DMS53 treated with DMSO at 0.1 percent for 48 hours (cell line): ENCODE measurements around the gene APIP.

Experiments
- DNase-seq: peaks from one replicate; lab custom pipeline; 2025; ENCODE audit not compliant: unreplicated experiment; lab: John Stamatoyannopoulos, UW

APIP gene

DNA sequence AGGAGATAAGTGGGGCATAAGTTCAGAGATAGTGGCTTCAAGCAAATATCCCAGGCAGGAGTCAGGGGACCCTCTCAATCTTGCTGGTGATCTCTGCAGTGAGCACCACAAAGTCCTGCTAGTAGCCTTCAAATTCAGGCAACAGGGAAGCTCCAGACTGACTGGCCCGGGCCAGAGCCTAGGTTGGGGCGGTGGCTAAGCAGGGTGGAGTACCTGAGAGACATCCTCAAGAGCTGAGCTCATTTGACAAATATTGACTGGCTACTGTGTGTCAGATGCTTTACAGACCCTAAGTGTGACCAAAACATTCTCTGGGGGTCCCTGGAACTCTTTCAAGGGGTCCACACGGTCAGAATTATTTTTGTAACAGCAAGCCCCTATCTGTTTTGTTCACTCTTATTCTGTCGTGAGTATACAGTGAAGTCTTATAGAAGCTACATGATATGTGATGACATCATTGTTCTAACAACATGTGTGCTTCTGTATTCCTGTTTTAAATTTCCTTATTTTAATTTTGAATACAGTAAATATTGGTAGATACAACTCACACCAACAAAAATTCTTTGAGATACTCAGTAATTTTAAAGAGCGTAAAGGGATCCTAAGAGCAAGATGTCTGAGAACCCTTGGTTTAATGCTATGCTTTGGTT lies 71.6 kb downstream of the APIP start:
- DNase-seq: no peak

DNA sequence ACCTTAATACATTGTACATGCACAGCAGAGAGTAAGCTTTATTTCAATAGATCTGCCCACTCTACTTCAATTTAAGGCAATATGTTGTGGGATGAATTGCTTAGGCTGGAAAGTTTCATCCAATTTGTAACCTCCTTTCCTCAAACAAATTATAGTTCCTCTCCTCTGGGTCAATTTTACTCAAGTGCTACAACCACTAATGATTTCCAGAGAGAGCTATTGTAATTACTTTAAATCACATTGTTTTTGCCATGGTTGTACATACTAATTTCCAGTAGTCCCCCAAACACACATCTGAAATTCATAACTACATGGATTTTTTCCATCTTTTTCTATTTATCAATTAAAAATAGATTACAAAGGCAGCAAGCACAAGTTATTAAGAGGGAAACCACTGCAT lies 72.9 kb downstream of the APIP start:
- no peak for DNase-seq

DNA sequence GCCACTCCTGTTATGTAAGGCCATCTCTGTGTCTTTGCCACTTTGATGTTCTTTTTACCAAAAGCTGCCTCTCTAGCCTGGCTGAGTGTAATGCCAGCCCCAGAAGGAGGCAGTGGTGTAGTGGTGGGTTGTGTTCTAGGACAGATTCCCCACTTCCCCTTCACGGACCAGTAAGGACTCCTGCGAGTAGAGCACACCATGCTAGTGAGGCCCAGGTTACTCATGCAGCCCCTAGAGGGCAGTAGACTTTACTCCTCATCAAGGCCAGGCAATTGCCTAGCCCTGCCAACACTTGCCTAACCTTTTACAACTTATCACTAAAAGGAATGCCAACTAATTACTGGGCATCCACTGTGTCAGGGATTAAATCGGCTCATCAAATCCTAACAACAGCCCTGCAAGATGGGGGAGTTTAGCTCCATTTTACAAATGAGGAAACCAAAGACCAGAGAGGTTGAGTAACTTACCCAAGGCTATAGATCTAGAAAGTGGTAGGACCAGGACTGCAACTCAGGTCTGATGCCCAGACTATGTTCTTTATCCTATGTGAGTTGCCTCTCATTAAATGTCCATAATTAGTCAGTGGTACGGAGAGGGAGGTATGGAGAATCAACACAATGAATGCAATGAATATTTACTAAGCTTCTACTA lies 75.3 kb downstream of the APIP start:
- DNase-seq: peak; percentile 6

DNA sequence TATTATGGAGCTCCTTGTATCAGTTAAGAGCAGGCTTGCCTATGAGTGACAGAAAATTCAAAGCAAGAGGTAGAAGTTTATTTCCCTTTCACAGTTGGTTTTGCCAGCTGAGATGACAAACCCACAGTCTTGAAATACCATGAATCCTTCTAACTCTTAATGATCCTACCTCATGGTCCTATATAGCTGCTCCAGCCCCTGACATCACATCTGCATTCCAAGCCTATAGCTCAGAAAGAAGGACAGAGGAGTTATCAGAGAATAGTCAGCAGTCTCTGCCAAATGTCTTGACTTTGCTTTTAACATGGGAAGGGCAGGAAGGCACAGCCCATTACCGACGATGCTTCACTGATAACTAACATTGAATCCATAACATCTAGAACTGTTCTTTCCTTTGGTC lies 76.2 kb downstream of the APIP start:
- no peak for DNase-seq

DNA sequence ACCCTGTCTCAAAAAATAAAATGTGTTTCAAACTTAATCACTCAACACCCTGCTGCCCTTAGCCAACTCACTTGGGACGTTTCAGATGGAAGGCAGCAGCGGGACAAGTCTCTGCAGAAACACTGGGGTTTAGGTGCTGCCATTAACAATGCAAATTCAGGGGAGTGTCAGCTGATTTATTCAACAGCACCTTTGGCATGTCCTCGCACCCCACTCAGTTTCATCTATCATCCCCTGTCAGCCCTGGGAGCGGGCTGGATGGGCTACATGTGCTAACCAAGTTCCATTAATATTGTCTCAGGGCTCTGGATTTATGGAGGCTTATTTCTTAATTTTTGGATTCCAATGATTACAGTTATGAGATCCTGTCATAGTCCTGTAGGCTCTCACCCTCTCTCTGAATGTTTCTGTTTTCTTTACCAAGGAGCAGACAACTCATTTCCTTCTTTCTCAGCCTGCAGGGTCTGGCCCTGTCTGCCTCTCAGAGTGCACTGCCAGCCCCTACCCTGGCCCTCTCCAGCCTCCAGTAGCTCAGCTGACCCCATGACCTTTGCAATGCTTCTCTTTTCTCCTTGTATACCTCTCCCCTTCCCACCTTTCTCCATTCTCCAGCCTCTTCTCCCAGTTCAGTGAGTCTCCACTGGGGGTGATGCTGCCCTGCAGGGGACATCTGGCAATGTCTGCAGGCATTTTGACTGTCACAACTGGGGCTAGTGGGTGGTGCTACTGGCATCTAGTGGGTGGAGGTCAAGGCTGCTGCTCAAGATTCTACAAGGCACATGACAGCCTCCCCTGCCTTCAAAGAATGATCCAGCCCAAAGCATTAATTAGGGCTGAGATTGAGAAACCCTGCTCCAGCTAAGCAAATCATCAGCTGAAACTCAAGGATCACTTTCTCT lies 79.0 kb downstream of the APIP start:
- no peak for DNase-seq

DNA sequence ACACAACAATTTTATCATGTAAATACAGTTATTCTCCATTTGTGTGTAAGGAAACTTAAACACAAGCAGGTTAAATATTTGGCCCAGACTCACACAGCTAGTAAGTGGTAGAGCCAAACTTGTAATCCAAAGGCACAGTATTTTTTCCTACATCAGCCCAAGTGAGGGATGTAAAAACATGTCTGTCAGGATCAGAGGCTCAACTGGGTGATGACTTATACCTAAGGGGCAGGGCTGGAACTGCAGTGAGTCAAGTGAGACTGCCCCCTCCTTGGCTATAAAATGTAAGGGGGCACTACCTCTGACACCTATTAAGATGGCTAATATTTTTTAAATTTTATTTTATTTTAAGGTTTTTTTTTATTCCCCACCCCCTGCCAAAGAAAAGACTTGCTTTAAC lies 82.6 kb downstream of the APIP start:
- DNase-seq: no peak
